A549 (cell line): ENCODE data around the gene ASIC5. TPM values are rescaled to one million over a fixed set of nuclear protein-coding genes. Genes with fewer than 3 reads are reported as not detected.

Source experiments
- ATAC-seq, 2 experiments: fragments of 200-7000 bp in 1 of 2; fragments of >200 bp in 1 of 2; cut with Nextera tagmentation in 1 of 2; cut with Tn5 transposase in 1 of 2; 3 replicates each; pipeline versions ENCODE4 v1.8.0 to v1.9.1; 2018 to 2020; ENCODE audit warnings: mild to moderate bottlenecking in 1 of 2, moderate library complexity in 1 of 2
- CTCF ChIA-PET: fragments of 300-600 bp; sonication (Branson Sonifier 250); formaldehyde crosslinking; extraction: SDS; loops from one replicate; lab custom pipeline; 2021; ENCODE audit warnings: antibody characterized with exemption, inconsistent platforms; lab: Yijun Ruan, JAX
- POLR2A ChIA-PET: fragments of 350-600 bp; formaldehyde crosslinking; extraction: SDS; loops from one replicate; lab custom pipeline; 2021; ENCODE audit warnings: antibody characterized with exemption, inconsistent platforms; lab: Yijun Ruan, JAX
- DNase-seq, 2 experiments: peaks; one replicate each; pipeline versions ENCODE4 v3.0.0 to v3.0.0-alpha.2; 2011 to 2016; ENCODE audit warnings: low read depth in 1 of 2, low spot score in 1 of 2
- FAIRE-seq: peaks from 2 replicates; lab custom pipeline; 2011; peaks lifted over from hg19 to GRCh38; lab: Jason Lieb, UNC
- H3K27ac ChIP-seq, 2 experiments: fragments of >200 bp; sonication (Bioruptor Twin); formaldehyde crosslinking; 3 replicates each; pipeline ENCODE4 v1.5.1; 2016 to 2017
- H3K4me1 ChIP-seq: fragments of >200 bp; sonication (Bioruptor Twin); formaldehyde crosslinking; 3 replicates; pipeline ENCODE4 v1.6.1; 2016
- H3K4me2 ChIP-seq: fragments of >200 bp; sonication (Bioruptor Twin); formaldehyde crosslinking; 3 replicates; pipeline ENCODE4 v1.6.1; 2016
- H3K4me3 ChIP-seq: fragments of >200 bp; sonication (Bioruptor Twin); formaldehyde crosslinking; 3 replicates; pipeline ENCODE4 v1.5.1; 2016
- H3K9me3 ChIP-seq: fragments of >200 bp; sonication (Bioruptor Twin); formaldehyde crosslinking; 3 replicates; pipeline ENCODE4 v1.6.1; 2016
- ATOH8 ChIP-seq: fragments of 250-450 bp; sonication (Bioruptor Pico); IDR thresholded peaks from 2 replicates; pipeline ENCODE4 v1.5.0; 2020; ENCODE audit warnings: low read depth, mild to moderate bottlenecking, moderate library complexity
- CHD4 ChIP-seq: fragments of 200-600 bp; sonication (generic); IDR thresholded peaks from 2 replicates; pipeline ENCODE4 v1.6.1; 2016; ENCODE audit warnings: antibody characterized with exemption, mild to moderate bottlenecking, borderline replicate concordance
- CTCF ChIP-seq: fragments of >200 bp; sonication (Bioruptor Twin); formaldehyde crosslinking; IDR thresholded peaks from 3 replicates; pipeline ENCODE4 v1.5.1; 2016
- EHF ChIP-seq: fragments of 250-450 bp; sonication (Bioruptor Pico); IDR thresholded peaks from 2 replicates; pipeline ENCODE4 v1.5.0; 2020; ENCODE audit warnings: mild to moderate bottlenecking
- HMGXB4 ChIP-seq: fragments of 250-450 bp; sonication (Bioruptor Pico); IDR thresholded peaks from 2 replicates; pipeline ENCODE4 v1.5.0; 2021; ENCODE audit warnings: mild to moderate bottlenecking, moderate library complexity, borderline replicate concordance
- HOXB13 ChIP-seq: fragments of 250-450 bp; sonication (Bioruptor Pico); IDR thresholded peaks from 2 replicates; pipeline ENCODE4 v1.5.0; 2020; ENCODE audit warnings: low read depth, mild to moderate bottlenecking, moderate library complexity
- KDM1A ChIP-seq: fragments of 200-600 bp; sonication (generic); IDR thresholded peaks from 2 replicates; pipeline ENCODE4 v1.6.1; 2016; ENCODE audit warnings: low read depth, mild to moderate bottlenecking
- KDM5A ChIP-seq: fragments of 200-600 bp; sonication (generic); IDR thresholded peaks from 2 replicates; pipeline ENCODE4 v1.6.1; 2016; ENCODE audit warnings: antibody characterized with exemption, mild to moderate bottlenecking
- MAFK ChIP-seq: fragments of 450-650 bp; IDR thresholded peaks from 2 replicates; pipeline ENCODE4 v1.6.1; 2014; ENCODE audit not compliant: partially characterized antibody
- MAX ChIP-seq: IDR thresholded peaks from 2 replicates; pipeline ENCODE4 v1.6.1; 2012
- MYC ChIP-seq: IDR thresholded peaks from 2 replicates; pipeline ENCODE4 v1.6.1; 2012; ENCODE audit warnings: mild to moderate bottlenecking, inconsistent platforms, low read length, improper control_type of control experiment, borderline replicate concordance
- NR3C1 ChIP-seq: fragments of >200 bp; sonication (Bioruptor Twin); formaldehyde crosslinking; IDR thresholded peaks from 3 replicates; pipeline ENCODE4 v1.6.1; 2017
- PBX3 ChIP-seq: IDR thresholded peaks from 2 replicates; pipeline ENCODE4 v1.6.1; 2012
- PHF8 ChIP-seq: fragments of 200-600 bp; sonication (generic); IDR thresholded peaks from 2 replicates; pipeline ENCODE4 v1.6.1; 2016; ENCODE audit warnings: low read depth, mild to moderate bottlenecking, antibody characterized with exemption, moderate library complexity, borderline replicate concordance
- POLR2AphosphoS2 ChIP-seq: conservative IDR thresholded peaks from 2 replicates; pipeline ENCODE4 v1.6.1; 2012; ENCODE audit warnings: low read length, improper control_type of control experiment, inconsistent platforms
- TP53 ChIP-seq: fragments of 250-450 bp; sonication (Bioruptor Pico); IDR thresholded peaks from 2 replicates; pipeline ENCODE4 v1.5.0; 2021; ENCODE audit warnings: mild to moderate bottlenecking, moderate library complexity
- USF2 ChIP-seq: fragments of 450-650 bp; IDR thresholded peaks from 2 replicates; pipeline ENCODE4 v1.6.1; 2014; ENCODE audit warnings: antibody characterized with exemption
- ZC3H11A ChIP-seq: fragments of 450-650 bp; IDR thresholded peaks from 2 replicates; pipeline ENCODE4 v1.6.1; 2014; ENCODE audit warnings: antibody characterized with exemption, mild to moderate bottlenecking
- WGBS: methylation state at CpG from one replicate; pipeline ENCODE4 v1.1.6; 2017; ENCODE audit errors: missing lambda C conversion rate; 5-methylcytosine and 5-hydroxymethylcytosine counted together
- polyA plus RNA-seq, 4 experiments: library from polyadenylated mRNA; depleted of rRNA in 3 of 4; stranded (reverse); fragments of >200 nt; fragmentation: RNase III in 1 of 4; extraction: RNeasy Plus Mini Kit Qiagen cat#74134 plus additional on column Dnase treatment in 1 of 4; gene quantifications; 2 replicates in 3 of 4; 3 replicates in 1 of 4; pipeline ENCODE4 v1.2.3, GENCODE V29; 2011 to 2017

ASIC5 gene
- polyA plus RNA-seq, 2 of the 4 experiments (the other 2 are of a cell fraction) = not detected

GRCh38 chr4:155909615-155910226 lies 43.6 kb upstream of the ASIC5 start (continued):
- TF ChIP-seq PBX3 (no peak), MAFK (no peak), ATOH8 (CRISPR knock-in tag) (no peak), KDM5A (no peak), HMGXB4 (CRISPR knock-in tag) (no peak)

- WGBS = 83% methylated on average over 4 of the region's 4 CpGs
Observed at GRCh38 chr4:155908187-155909139, 42.4 kb upstream of the ASIC5 start.

GRCh38 chr4:155907556-155907955 lies 41.5 kb upstream of the ASIC5 start:
- no peak overlapping the region for H3K4me2 ChIP-seq
- 55% methylated on average over 1 of the region's 1 CpG for WGBS
- no peak overlapping the region for H3K27ac ChIP-seq
- no peaks in the 10 kb centered on the region for H3K9me3 ChIP-seq
- CTCF ChIA-PET = interaction anchor here (1.2 kb wide), 1 partner anchor 46 kb away, joined by 3 read pairs; no protein-coding TSS in a partner anchor
- ATAC-seq (no peak), DNase-seq (no peak), FAIRE-seq (no peak)
- H3K4me1 ChIP-seq = 0 out of 3 replicates have a peak, but pooled peaks cover 4% of the 10 kb centered on the region
- no peak overlapping the region for H3K4me3 ChIP-seq
- TF ChIP-seq MAX (no peak), POLR2AphosphoS2 (no peak), ZC3H11A (no peak), PHF8 (no peak), EHF (CRISPR knock-in tag) (no peak), KDM1A (no peak), CTCF (no peak), NR3C1 (no peak), TP53 (CRISPR knock-in tag) (no peak), USF2 (no peak), MYC (no peak), HOXB13 (no peak)
- POLR2A ChIA-PET = no interaction called here

More at GRCh38 chr4:155908187-155909139, 42.4 kb upstream of the ASIC5 start:
- no peak overlapping the region for H3K4me3 ChIP-seq
- CTCF ChIA-PET = no interaction called here
- ATAC-seq (no peak), DNase-seq (no peak), FAIRE-seq (no peak)
- no peak overlapping the region for H3K4me2 ChIP-seq
- 0 out of 3 replicates have a peak, but pooled peaks cover 4% of the 10 kb centered on the region for H3K4me1 ChIP-seq
- TF ChIP-seq CHD4 (no peak), MAFK (peak; percentile 59), ZC3H11A (no peak)
- TF ChIP-seq, all 56 proteins: peak for 1
- Histone ChIP-seq H3K9me3 (no peaks in the 10 kb centered on the region), H3K27ac (no peak overlapping the region)
- POLR2A ChIA-PET = no interaction called here
